IgD-negative memory B cell (primary cell): ENCODE results near the gene KRTAP10-5. TPM values are rescaled to one million over a fixed set of nuclear protein-coding genes. Genes with fewer than 3 reads are reported as not detected.
"Not testable (repeated sequence)": the region's sequence is repeated elsewhere in the genome, so short reads cannot be mapped to it uniquely, and the experiment has no call there.

Experiments
- H3K27ac Mint-ChIP-seq, 3 donors: one replicate each; pipeline ENCODE4 v1.8.0; 2020 to 2022; ENCODE audit warnings: mild to moderate bottlenecking in 3 of 3, mixed read lengths in 3 of 3, moderate library complexity in 1 of 3
- H3K27me3 Mint-ChIP-seq: one replicate; pipeline ENCODE4 v1.8.0; 2021; ENCODE audit warnings: mixed read lengths
- H3K36me3 Mint-ChIP-seq: one replicate; pipeline ENCODE4 v1.8.0; 2020; ENCODE audit warnings: mild to moderate bottlenecking, mixed read lengths
- H3K4me1 Mint-ChIP-seq, 3 donors: one replicate each; pipeline ENCODE4 v1.8.0; 2020 to 2022; ENCODE audit warnings: mixed read lengths in 3 of 3, mild to moderate bottlenecking in 1 of 3
- H3K4me3 Mint-ChIP-seq, 4 donors: one replicate each; pipeline ENCODE4 v1.8.0; 2020 to 2022; ENCODE audit warnings: mild to moderate bottlenecking in 4 of 4, mixed read lengths in 4 of 4, moderate library complexity in 3 of 4
- H3K9me3 Mint-ChIP-seq, 3 donors: one replicate each; pipeline ENCODE4 v1.8.0; 2020 to 2021; ENCODE audit warnings: mixed read lengths in 3 of 3, mild to moderate bottlenecking in 1 of 3
- polyA plus RNA-seq: library from polyadenylated mRNA; unstranded; fragments of 300-500 nt; fragmentation: Illumina TruSeq; gene quantifications from one replicate; pipeline ENCODE4 v1.2.3, GENCODE V29; 2021

KRTAP10-5 gene
- polyA plus RNA-seq, 1 donor from 2014 or later, result not detected

DNA sequence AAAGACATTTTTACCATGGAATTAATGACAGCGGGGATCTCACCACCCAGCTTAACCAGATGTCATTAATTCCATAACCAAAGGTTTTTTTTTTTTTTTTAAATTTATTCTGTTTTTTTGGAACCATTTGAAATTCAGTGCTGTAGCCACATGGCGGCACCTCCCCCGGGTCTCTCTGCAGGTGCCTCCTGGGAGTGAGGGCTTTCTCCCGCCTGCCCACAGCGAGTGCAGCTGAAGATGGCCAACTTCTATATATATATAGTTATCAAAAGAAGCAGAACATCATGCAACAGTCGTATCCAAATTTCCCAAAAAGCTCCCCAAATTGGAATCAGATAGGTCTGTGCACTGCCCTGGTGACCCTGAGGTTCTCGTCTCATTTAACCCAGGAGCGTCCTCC, 35.1 kb upstream of the KRTAP10-5 start:
- Mint-ChIP-seq H3K9me3 (peaks cover 6 to 24% (median 16%) of the 10 kb centered on the region in 3 donors), H3K27ac (no peak overlapping the region), H3K27me3 (peaks cover 3% of the 10 kb centered on the region), H3K4me1 (peaks cover 11 to 17% (median 15%) of the 10 kb centered on the region in 3 donors), H3K4me3 (no peak overlapping the region), H3K36me3 (no peaks in the 10 kb centered on the region)

GRCh38 chr21:44614961-44615391, 34.6 kb upstream of the KRTAP10-5 start:
- H3K36me3 Mint-ChIP-seq, result no peaks in the 10 kb centered on the region
- peaks cover 3% of the 10 kb centered on the region for H3K27me3 Mint-ChIP-seq
- H3K9me3 Mint-ChIP-seq, result peaks cover 4 to 21% (median 13%) of the 10 kb centered on the region in 3 donors
- H3K4me1 Mint-ChIP-seq, result peaks cover 11 to 17% (median 15%) of the 10 kb centered on the region in 3 donors
- H3K27ac Mint-ChIP-seq, result peak overlapping the region in 1 of 3 donors; percentile 59
- H3K4me3 Mint-ChIP-seq, result no peak overlapping the region

- peaks cover 3 to 20% (median 15%) of the 10 kb centered on the region in 3 donors for H3K9me3 Mint-ChIP-seq
- H3K27ac Mint-ChIP-seq, result peak overlapping the region in 1 of 3 donors; percentile 59
- H3K27me3 Mint-ChIP-seq, result peaks cover 3% of the 10 kb centered on the region
- H3K36me3 Mint-ChIP-seq, result no peaks in the 10 kb centered on the region
- peaks cover 9 to 12% (median 11%) of the 10 kb centered on the region in 3 donors for H3K4me1 Mint-ChIP-seq
- no peak overlapping the region for H3K4me3 Mint-ChIP-seq
Measured at GRCh38 chr21:44614161-44614631, 33.8 kb upstream of the KRTAP10-5 start.

- Mint-ChIP-seq H3K36me3 (no peaks in the 10 kb centered on the region), H3K4me3 (peak overlapping the region in 1 of 4 donors; percentile 8), H3K27ac (no peak overlapping the region), H3K9me3 (peaks cover 4 to 20% (median 17%) of the 10 kb centered on the region in 3 donors), H3K4me1 (peaks cover 3 to 6% (median 5%) of the 10 kb centered on the region in 3 donors), H3K27me3 (peaks cover 3% of the 10 kb centered on the region)
Measured at GRCh38 chr21:44613386-44614155, 33.2 kb upstream of the KRTAP10-5 start.

GRCh38 chr21:44612669-44613229, 32.3 kb upstream of the KRTAP10-5 start:
- Mint-ChIP-seq H3K9me3 (peaks cover 5 to 26% (median 17%) of the 10 kb centered on the region in 3 donors), H3K27ac (no peak overlapping the region), H3K36me3 (no peaks in the 10 kb centered on the region), H3K27me3 (peaks cover 3% of the 10 kb centered on the region), H3K4me3 (peak overlapping the region in 1 of 4 donors; percentile 64), H3K4me1 (no peaks in the 10 kb centered on the region)

DNA sequence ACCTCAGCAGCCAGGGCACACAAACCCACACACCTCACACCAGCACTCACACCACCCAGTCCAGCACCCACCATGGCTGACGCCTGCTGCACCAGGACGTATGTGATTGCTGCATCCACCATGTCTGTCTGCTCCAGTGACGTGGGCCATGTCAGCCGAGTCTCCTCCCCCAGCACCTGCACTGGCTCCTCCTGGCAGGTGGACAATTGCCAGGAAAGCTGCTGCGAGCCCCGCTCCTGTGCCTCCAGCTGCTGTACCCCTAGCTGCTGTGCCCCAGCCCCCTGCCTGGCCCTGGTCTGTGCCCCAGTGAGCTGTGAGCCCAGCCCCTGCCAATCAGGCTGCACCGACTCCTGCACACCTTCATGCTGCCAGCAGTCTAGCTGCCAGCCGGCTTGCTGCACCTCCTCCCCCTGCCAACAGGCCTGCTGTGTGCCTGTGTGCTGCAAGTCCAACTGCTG, 31.7 kb upstream of the KRTAP10-5 start, which contains the start of gene KRTAP10-8:
Gene KRTAP10-8 (plus strand): TSS at position 51 of the 458 bp plus-strand sequence. CDS start 22 bp downstream, at position 73.
- H3K4me1 Mint-ChIP-seq, result no peaks in the 10 kb centered on the region
- H3K27me3 Mint-ChIP-seq, result peaks cover 4% of the 10 kb centered on the region
- no peaks in the 10 kb centered on the region for H3K36me3 Mint-ChIP-seq
- no peak within 1 kb of the TSS for H3K4me3 Mint-ChIP-seq
- H3K9me3 Mint-ChIP-seq, result peaks cover 6 to 27% (median 17%) of the 10 kb centered on the region in 3 donors
- H3K27ac Mint-ChIP-seq, result no peak within 1 kb of the TSS

GRCh38 chr21:44611551-44611950, 31.1 kb upstream of the KRTAP10-5 start:
- no peaks in the 10 kb centered on the region for H3K36me3 Mint-ChIP-seq
- H3K4me3 Mint-ChIP-seq, result no peak overlapping the region
- H3K9me3 Mint-ChIP-seq, result peaks cover 8 to 27% (median 18%) of the 10 kb centered on the region in 3 donors
- H3K4me1 Mint-ChIP-seq, result no peaks in the 10 kb centered on the region
- H3K27me3 Mint-ChIP-seq, result peaks cover 7% of the 10 kb centered on the region
- no peak overlapping the region for H3K27ac Mint-ChIP-seq

DNA sequence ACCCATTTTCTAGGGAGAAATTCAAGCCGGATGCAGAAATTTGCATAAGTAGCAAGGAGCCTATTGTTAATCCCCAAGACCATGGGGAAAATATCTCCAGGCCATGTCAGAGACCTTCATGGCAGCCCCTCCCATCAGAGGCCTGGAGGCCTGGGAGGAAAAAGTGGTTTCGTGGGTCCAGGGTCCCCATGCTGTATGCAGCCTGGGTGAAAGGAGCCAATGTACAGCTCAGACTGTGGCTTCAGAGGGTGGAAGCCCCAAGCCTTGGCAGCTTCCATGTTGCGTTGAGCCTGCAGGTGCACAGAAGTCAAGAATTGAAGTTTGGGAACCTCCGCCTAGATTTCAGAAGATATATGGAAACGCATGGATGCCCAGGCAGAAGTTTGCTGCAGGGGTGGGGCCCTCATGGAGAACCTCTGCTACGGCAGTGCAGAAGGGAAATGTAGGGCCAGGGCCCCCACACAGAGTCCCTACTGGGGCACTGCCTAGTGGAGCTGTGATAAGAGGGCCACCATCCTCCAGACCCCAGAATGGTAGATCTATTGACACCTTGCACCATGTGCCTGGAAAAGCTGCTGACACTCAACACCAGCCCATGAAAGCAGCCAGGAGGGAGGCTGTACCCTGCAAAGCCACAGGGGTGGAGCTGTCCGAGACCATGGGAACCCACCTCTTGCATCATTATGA, 29.9 kb upstream of the KRTAP10-5 start:
- not testable (repeated sequence) for H3K27ac Mint-ChIP-seq, H3K4me3 Mint-ChIP-seq, H3K36me3 Mint-ChIP-seq, H3K4me1 Mint-ChIP-seq, H3K27me3 Mint-ChIP-seq
- H3K9me3 Mint-ChIP-seq, result peaks cover 10 to 27% (median 21%) of the 10 kb centered on the region in 3 donors

GRCh38 chr21:44609193-44609592, 28.8 kb upstream of the KRTAP10-5 start:
- Mint-ChIP-seq H3K4me3 (peak overlapping the region in 1 of 4 donors; percentile 38), H3K4me1 (no peaks in the 10 kb centered on the region), H3K27me3 (peaks cover 12% of the 10 kb centered on the region), H3K9me3 (peaks cover 12 to 32% (median 21%) of the 10 kb centered on the region in 3 donors), H3K36me3 (no peaks in the 10 kb centered on the region), H3K27ac (peak overlapping the region in 1 of 3 donors; percentile 12)

DNA sequence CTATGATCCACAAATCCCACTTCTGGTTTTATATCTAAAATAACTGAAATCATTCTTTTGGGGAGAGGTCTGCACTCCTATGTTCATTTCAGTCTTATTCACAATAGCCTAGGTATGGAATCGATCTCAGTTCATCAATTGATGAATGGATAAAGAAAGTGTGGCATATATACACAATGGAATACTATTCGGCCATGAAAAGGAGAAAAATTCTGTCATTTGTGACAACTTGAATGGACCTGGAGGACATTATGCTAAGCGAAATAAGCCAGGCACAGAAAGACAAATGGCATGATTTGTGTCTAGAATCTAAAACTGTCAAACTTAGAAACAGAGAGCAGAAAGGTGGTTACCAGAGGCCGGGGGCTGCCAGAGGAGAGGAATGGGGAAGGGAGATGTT, 26.1 kb upstream of the KRTAP10-5 start:
- Mint-ChIP-seq H3K4me1 (peaks cover 0 to 1% (median 0%) of the 10 kb centered on the region in 3 donors), H3K27ac (no peak overlapping the region), H3K9me3 (peaks cover 15 to 31% (median 19%) of the 10 kb centered on the region in 3 donors), H3K36me3 (no peaks in the 10 kb centered on the region), H3K4me3 (no peak overlapping the region), H3K27me3 (peaks cover 21% of the 10 kb centered on the region)

DNA sequence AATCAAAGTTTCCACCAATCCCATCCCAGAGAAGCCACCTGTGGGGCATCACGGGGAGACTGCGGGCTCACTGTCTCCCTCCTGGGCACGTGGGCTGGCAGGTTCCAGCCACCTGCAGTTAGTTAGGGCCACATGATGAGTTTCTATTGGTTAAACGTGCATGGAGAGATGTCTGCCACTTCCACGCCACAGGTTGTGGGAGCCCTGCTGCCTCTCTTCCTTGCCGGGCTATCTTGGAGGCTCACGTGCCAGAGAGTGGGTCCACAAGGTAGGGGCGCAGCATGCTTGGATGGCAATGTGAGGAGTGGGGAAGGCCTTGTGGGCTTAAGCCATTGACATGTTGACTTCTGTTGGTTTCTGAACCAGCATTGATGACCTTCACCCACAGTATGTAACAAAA, 23.5 kb upstream of the KRTAP10-5 start:
- H3K9me3 Mint-ChIP-seq, result peaks cover 5 to 15% (median 12%) of the 10 kb centered on the region in 3 donors
- peaks cover 24% of the 10 kb centered on the region for H3K27me3 Mint-ChIP-seq
- peaks cover 0 to 1% (median 0%) of the 10 kb centered on the region in 3 donors for H3K4me1 Mint-ChIP-seq
- H3K4me3 Mint-ChIP-seq, result no peak overlapping the region
- no peak overlapping the region for H3K27ac Mint-ChIP-seq
- no peaks in the 10 kb centered on the region for H3K36me3 Mint-ChIP-seq

DNA sequence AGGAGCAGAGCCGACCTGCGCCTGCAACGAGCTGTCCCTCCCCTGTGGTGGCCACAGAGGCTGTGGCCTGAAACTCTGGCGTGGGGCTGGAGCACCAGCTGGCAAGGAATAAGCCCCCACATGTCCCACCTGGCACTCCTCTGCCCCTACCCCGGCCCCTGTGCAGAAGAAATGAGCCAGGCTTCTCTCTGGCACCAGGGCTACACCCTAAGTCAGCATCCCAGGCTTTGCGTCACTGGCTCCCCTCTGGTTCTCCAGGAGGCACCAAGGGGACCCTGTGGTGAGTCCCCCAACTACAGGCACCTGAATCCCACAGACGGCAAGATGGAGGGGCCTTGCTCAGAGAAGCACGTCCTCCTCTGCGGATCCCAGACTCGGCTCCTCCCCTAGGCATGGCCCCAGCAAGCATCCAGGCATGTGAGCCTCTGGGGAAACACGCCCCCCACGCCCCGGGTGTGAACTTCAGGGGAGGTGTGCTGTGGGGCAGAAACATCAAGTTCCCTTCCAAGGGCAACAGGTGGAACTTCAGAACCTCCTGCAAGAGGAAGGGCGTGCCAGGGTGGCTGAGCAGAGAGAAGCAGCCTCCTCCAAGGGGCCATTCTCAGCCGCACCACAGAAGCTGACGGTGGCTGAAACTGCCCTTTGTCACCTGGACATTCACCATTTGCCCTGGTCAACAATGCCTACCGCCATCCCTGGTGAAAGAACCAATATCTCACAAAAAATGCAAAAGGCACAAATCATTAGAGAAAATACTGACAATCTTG, 22.9 kb upstream of the KRTAP10-5 start:
- Mint-ChIP-seq H3K27me3 (peaks cover 24% of the 10 kb centered on the region), H3K27ac (no peak overlapping the region), H3K4me3 (no peak overlapping the region), H3K36me3 (peaks cover 2% of the 10 kb centered on the region), H3K9me3 (peaks cover 4 to 18% (median 13%) of the 10 kb centered on the region in 3 donors), H3K4me1 (peaks cover 0 to 1% (median 0%) of the 10 kb centered on the region in 3 donors)

DNA sequence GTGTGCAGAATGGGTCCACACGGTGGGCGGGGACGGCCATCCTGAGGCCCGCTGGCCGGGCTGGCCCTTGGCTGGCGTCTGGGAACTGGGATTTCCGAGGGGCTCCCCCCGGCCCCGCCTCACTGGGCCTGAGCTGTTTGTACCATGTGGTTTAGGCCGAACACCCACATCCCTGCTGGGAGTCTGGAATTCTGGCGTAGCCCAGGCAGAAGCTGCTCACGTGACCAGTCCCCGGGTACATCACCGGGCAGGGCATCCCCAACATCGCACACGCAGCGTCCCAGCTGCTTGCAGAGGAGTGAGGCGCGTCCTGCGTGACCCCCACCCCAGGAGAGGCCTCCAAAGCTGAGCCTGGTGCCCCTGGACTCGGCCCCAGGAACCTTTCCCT, 22.1 kb upstream of the KRTAP10-5 start:
- H3K4me3 Mint-ChIP-seq, result no peak overlapping the region
- peaks cover 0 to 1% (median 0%) of the 10 kb centered on the region in 3 donors for H3K4me1 Mint-ChIP-seq
- peaks cover 4 to 11% (median 11%) of the 10 kb centered on the region in 3 donors for H3K9me3 Mint-ChIP-seq
- peaks cover 2% of the 10 kb centered on the region for H3K36me3 Mint-ChIP-seq
- no peak overlapping the region for H3K27ac Mint-ChIP-seq
- H3K27me3 Mint-ChIP-seq, result peaks cover 24% of the 10 kb centered on the region
